HG02759 (cell line): ENCODE results near the gene MIAT.
"Not testable (repeated sequence)": the region's sequence is repeated elsewhere in the genome, so short reads cannot be mapped to it uniquely, and the experiment has no call there.

Experiments
- ATAC-seq: cut with Tn5 transposase; IDR thresholded peaks from one replicate; pipeline ENCODE4 v1.9.1; 2021; ENCODE audit warnings: mild to moderate bottlenecking, moderate library complexity; ENCODE audit not compliant: unreplicated experiment

Gene MIAT

DNA sequence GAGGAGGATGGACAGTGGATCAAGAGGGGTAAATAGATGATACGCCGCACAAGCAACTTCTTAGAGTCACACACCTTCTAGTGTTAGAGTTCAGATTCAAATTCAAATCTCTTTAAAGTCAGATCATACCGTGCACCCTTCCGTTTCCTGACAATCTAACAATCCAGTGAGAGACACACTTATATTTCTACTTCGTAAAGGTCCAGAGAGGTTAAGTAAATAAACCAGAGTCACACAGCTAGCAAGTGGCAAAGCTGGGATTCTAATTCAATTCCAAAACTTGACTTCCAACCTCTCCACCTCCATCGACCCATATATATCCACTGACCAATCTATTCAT is 34.0 kb downstream of the MIAT start:
- ATAC-seq = no peak

DNA sequence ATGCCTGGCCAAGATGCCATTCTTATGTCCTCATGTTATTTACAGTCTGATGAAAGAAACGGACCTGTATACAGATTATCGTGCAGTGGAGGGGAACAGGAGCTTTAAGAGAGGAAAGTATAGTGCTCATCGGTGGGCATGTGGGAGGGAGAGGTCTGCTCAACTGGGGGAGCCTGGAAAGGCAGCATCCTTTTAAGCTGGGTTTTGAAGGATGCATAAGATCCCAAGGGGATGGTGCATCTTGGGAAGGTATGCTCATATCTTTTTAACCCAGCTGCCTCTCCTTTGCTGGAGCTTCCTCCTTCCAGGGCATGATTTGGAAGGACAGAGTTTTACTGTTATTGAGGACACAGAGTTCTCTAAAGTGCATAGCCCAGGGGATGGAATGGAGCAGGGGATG is 34.8 kb downstream of the MIAT start:
- ATAC-seq = no peak

DNA sequence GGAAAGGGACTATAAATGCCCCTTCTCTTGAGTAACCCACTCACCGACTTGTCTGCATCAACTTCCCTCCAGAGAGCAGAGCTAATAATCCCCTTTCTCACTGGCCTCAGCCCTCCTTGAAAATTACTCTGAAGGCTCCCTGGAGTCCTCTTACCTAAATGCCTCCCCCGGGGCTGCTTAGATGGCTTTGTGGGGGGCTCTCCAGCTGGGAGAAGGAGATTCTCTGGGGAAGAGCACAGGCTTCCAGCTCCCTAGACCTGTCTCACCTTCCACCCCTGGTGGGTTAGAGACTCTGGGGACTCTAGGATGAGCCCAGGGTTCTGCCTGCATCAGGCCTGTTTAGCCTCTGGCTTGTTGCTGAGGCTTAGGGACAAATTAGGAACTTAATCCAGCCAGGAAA is 39.8 kb downstream of the MIAT start:
- no peak for ATAC-seq

DNA sequence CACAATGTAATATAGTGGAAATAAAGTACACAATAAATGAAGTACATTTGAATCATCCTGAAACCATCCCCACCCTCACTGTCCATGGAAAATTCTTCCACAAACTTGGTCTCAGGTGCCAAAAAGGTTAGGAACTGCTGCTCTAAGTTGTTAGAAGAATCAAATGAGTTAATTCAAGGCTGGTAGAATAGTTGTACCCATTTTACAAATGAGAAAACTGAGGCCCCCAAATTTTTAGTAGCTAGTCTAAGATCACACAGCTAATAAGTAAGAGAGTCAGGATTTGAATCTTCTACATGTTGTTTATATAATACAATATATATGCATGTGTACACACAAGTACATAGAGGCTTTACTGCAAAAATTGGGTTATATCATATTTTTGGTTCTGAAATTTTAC is 43.1 kb downstream of the MIAT start:
- no peak for ATAC-seq

DNA sequence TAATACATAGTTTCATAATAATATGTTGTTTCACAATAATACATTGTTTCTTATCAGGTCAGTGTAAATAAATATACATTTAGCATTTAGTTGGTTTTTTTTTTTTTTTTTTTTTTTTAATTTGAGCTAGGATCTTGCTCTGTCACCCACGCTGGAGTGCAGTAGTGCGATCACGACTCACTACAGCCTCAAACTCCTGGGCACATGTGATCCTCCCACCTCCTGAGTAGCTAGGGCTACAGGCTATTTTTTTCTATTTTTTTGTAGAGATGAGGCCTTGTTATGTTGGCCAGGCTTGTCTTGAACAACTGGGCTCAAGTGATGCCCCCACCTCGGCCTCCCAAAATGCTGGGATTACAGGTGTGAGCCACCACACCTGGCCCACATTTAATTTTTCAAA is 43.5 kb downstream of the MIAT start:
- ATAC-seq = no peak

GRCh38 chr22:26701323-26701722 is 43.9 kb downstream of the MIAT start:
- no peak for ATAC-seq

DNA sequence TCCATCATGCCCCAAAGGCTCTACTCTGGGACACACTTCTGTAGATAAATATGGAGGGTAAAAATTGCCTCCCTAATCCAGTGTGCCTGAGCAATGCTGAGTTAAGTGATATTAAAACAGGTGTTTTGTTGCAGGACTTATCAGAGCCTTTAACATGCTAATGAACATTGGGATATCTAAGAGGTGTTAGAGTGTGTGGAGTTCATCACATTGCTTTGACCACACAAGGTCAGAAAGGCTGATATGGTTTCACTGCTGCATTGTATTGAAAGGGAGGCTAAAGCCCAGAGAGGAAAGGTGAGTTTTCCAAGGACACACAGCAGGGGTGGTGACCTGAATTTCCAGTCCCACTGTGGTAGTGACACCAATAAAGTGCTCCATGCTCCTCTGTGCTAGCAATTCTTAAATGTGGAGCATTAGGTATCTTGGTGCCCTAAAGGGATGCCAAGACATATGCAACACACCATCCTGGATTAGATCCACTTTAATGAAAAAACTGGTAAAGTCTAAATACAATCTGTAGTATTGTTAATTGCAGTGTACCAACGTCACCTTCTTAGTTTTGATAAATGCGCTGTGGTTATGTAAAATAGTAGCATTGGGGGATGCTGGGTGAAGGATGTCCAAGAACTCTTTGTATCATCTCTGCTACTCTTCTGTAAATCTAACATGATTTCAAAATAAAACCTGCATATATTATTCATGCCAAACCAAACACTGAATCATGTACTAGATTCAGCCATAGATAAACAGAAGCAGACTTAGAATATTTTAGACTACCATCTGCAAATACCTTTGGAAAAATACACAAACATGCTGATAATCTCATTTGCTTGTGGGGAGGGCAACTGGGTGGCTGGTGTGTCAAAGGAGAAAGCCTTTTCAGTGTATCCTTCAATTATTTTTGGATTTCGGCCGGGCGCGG is 45.8 kb downstream of the MIAT start:
- ATAC-seq = no peak

- not testable (repeated sequence) for ATAC-seq
These were observed 48.0 kb downstream of the MIAT start for GRCh38 chr22:26705379-26705778.

DNA sequence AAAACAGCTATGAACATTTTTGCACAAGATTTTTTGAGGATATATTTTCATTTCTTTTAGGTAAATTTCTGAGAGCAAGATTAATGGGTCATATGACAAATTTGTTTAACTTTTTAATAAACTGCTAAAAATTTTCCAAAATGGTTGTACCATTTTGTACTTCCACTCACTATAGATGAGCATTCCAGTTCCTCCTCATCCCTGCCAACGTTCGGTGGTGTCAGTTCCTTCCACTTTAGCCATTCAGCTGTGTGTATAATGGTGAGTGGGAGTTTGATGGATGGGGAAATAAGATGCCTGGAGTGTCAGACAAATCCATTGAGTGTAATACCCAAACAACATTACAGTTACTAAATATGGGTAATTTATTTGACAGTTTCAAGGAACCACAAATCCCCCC is 49.7 kb downstream of the MIAT start:
- no peak for ATAC-seq

DNA sequence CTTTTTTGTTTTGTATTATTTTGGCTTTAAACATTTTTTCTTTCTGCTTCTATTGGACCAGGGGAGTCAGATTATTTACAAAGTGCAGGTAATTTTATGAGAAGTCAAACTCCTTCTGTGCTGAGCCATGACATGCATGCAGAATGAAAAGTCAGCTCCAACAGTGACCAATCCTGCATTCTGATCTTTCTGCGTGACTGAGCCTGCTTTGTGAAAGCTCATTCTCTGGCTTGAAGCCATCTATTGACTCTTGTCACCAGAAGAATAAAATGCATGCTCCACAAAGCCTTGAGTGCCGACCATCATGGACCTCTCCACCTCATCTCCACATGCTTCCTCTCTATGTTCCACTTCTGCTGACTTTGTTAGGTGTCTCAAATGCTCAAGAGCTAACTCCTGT is 50.2 kb downstream of the MIAT start:
- ATAC-seq = no peak

DNA sequence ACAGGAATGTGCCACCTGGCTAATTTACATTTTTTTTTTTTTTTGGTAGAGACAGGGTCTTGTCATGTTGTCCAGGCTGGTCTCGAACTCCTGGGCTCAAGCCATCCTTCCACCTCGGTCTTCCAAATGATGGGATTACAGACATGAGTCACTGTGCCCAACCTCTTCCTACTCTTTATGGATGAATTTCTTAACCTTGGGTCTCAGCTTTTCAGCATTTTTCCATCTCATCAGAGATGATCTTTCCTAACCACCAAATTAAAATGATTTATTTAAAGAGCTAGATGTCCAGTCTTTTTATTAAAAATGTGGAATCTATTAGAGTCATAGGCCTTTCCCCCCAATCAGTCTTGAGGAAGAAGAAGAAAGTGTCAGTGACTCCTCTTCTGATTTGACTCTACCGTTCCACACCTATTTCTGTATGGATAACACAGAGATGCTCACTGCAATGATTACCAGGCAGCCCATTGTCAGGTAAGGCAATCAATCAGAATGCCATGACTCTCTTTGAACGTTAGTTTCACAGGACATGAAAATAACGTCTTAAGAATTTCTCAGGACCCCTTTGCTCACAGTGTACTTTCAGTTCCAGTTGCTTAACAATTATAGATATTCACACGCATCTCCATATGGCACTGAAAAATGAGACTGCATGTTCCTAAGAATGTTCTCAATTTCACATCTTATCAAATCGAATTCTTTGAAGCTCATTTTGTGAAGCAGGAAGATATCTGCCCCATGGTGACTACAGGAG is 51.0 kb downstream of the MIAT start:
- no peak for ATAC-seq

DNA sequence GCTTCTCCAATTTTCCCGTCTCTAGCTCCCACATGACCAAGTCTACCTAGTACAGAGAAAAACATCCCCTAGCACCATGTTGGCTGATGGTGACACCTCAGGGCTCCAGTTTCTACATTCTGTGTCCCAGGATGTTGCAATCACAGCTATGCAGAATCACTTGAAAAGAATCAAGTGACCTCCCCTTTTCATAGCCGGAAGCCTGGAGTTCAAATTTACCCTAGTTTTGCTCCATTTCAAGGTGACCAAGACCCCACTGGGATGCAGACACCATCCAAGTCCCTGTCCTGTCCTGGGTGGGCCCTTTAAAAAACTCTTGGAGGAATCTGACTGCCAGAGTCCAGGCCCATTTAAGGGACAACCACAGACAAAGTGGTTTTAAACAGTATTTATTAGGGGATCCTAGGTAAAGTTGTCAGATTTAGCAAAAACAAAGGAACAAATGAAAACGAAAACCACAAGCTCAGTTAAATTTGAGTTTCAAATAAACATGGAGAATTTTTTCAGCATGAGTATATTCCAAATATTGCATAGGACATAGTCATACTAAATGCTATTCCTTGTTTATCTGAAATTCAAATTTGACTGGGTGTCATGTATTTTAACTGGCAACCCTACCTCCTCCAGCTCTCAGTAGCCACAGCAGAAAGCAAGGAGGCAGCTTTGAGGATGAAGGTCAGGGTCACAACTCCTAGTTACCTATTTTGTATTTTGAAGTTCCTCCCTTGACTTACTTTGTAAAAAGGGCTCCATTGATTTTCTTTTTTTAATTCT is 52.4 kb downstream of the MIAT start:
- ATAC-seq = no peak

DNA sequence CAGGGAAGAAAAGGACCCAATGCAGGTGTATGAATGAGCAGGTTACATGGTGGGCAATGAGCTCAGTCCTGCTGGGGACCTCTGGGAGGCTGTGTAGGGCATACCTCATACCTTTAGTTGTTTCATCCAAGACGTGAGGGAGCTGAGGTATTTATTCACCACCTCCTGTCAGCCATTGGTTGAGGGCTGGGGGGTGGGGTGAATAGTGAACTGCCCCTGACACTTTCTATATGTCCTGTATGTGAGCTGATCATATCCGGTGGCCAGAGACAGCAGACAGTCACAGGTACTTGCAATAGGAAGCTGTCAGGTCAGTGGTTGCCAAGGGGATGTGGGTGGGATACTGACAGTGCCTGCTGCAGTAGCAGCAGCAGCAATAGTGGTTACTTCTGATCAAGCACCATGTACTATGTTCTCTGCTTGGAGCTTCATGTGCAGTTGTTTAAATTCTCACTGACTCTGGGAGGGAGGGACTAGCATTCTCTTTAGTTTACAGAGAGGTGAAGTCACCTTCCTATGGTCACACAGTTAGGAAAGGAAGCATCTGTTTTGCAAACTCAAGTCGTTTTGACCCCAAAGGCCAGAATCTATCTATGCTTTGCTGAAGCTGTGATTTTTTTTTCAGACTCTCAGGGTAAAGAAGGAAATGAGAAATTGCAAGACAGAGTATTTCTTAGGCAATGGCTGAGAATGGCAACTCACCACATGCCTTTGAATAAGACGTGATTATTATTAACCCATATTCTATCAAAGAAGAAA is 54.0 kb downstream of the MIAT start:
- no peak for ATAC-seq

DNA sequence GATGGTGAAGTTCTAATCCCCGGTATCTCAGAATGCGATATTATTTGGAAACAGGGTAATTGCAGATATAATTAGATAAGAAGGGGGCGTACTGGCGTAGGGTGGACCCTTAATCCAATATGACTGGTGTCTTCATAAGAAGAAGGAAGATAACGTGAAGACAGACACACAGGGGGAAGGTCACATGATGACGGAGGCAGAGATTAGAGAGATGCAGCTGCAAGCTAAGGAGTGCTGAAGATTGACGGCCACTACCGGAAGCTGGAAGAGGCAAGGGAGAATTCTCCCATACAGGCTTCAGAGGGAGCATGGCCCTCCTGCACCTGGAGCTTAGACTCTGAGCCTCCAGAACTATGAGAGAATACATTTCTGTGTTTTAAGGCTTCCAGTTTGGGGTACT is 54.8 kb downstream of the MIAT start:
- ATAC-seq = no peak

GRCh38 chr22:26713823-26714449 is 56.5 kb downstream of the MIAT start:
- no peak for ATAC-seq

DNA sequence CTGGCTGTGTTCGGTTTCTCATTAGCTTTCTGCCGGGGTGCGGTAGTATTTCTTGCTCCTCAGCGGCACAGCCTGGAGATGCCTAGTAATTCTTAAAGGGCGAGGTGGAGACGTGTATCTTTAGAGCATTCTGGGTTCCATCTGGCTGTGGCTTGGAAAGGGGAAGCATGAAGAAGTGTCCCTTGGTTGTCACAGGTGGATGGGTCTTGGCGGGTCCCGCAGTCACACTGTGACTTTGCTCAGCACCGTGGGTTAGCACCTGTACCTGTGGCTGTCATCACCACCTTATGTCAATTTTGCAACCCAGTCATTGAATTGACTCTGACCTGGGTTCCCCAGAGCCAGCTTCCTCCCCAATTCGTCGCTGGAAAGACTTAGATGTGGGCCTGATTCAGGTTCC is 57.6 kb downstream of the MIAT start:
- ATAC-seq = no peak

DNA sequence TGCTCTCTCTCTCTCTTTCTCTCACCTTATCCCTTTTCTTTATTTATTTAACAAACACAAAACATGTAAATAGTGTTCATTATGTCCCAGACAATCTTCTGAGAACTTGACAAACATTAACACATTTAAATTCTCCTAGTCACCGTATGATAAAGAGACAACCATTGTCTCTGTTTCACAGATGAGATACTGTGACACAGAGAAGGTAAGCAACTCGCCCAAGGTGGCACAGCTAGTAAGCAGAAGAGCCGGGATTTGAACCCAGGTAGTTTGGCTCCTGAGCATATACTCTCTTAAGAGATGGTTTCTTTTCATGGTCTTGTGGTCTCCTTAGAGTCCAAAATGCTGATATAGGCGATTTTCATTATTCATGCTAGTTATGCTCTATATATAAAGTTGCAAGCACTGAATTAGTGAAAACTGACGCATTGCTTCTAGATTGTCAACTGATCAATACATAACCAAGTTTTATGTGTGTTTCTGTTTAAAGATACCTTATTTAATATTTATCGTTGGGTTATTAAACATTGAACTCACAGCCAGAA is 58.1 kb downstream of the MIAT start:
- no peak for ATAC-seq

DNA sequence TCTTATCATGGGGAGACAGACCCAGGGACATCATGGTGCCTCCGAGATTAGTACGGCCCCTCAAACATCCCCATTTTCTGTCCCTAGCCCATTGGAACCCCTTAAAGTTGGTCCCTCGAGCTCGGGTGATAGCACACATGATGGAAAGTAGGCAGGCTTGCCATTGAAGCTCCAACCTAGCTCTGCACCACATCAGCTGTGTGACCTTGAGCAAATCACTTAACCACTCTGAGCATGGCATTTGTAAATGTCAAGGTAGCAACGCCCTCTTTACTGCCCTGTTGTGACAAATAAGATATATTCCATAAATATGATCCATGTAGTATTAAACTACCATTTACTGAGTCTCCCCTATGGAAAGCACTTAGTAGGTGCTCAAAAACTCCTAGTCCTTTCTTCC is 61.1 kb downstream of the MIAT start:
- ATAC-seq = no peak

GRCh38 chr22:26718905-26719304 is 61.5 kb downstream of the MIAT start:
- ATAC-seq = no peak

DNA sequence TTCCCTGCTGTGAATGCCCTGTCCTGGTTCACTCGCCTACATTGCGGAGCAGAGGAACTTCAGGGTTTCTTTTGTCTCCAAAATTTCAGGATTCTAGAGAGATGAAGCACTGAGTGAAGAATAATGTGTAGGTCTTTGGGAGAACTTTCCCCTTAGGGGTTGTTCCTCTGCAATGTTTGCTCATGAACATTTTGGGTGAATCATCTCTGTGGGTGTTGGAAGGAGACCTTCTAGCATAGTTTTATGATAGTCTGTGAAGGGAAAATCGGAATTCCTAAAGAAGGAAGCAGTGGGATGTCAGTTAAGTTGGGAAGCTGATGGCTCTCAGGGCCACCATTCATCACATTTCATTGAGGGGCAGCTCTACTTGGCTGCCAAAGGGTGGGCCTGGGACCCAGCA is 64.8 kb downstream of the MIAT start:
- no peak for ATAC-seq
